Common myeloid progenitor, CD34-positive (primary cell): ENCODE measurements around the gene SKIC8.

ENCODE experiments used
- CTCF ChIA-PET: fragments of 350-600 bp; sonication (Branson Sonifier 250); formaldehyde crosslinking; loops from one replicate; lab custom pipeline; 2021; ENCODE audit warnings: antibody characterized with exemption; lab: Charles Lee
- POLR2A ChIA-PET: fragments of 350-600 bp; sonication (Branson Sonifier 250); formaldehyde crosslinking; loops from one replicate; lab custom pipeline; 2021; ENCODE audit warnings: antibody characterized with exemption; lab: Charles Lee
- DNase-seq, 3 donors: peaks; one replicate each; pipeline versions ENCODE4 v3.0.0 to v3.0.0-alpha.2; 2013
- H3K27ac ChIP-seq, 2 experiments: 1 replicate in 1 of 2; 2 replicates in 1 of 2; pipeline ENCODE4 v1.7.0; 2013; ENCODE audit warnings: inconsistent platforms in 2 of 2, low read length in 2 of 2, mild to moderate bottlenecking in 2 of 2, low read depth in 1 of 2, moderate library complexity in 1 of 2; ENCODE audit not compliant: severe bottlenecking in 2 of 2, insufficient read depth in 1 of 2, poor library complexity in 1 of 2
- H3K27me3 ChIP-seq, 5 experiments: replicated peaks in 2 of 5; 1 replicate in 3 of 5; 2 replicates in 2 of 5; pipeline versions ENCODE4 v1.6.1 to v1.7.0; 2013; ENCODE audit warnings: low read length in 4 of 5, mild to moderate bottlenecking in 2 of 5, moderate library complexity in 2 of 5, inconsistent platforms in 1 of 5; ENCODE audit not compliant: insufficient read depth in 5 of 5, control insufficient read depth in 4 of 5
- H3K36me3 ChIP-seq, 4 experiments: 1 replicate in 2 of 4; 2 replicates in 2 of 4; pipeline versions ENCODE4 v1.6.1 to v1.7.0; 2013; ENCODE audit warnings: low read length in 3 of 4, control low read depth in 1 of 4, mild to moderate bottlenecking in 1 of 4; ENCODE audit not compliant: control insufficient read depth in 4 of 4, insufficient read depth in 4 of 4
- H3K4me1 ChIP-seq, 4 experiments: 1 replicate in 3 of 4; 2 replicates in 1 of 4; pipeline versions ENCODE4 v1.6.1 to v1.7.1; 2013; ENCODE audit warnings: low read length in 3 of 4, mild to moderate bottlenecking in 3 of 4, control low read depth in 1 of 4, inconsistent platforms in 1 of 4, moderate library complexity in 1 of 4; ENCODE audit not compliant: control insufficient read depth in 4 of 4, insufficient read depth in 4 of 4; ENCODE audit errors: control extremely low read depth in 1 of 4
- H3K4me3 ChIP-seq, 7 experiments: 1 replicate in 4 of 7; 2 replicates in 3 of 7; pipeline versions ENCODE4 v1.5.1 to v1.7.0; 2013; ENCODE audit warnings: mild to moderate bottlenecking in 7 of 7, low read length in 6 of 7, moderate library complexity in 6 of 7, inconsistent platforms in 2 of 7, low read depth in 2 of 7, control low read depth in 1 of 7; ENCODE audit not compliant: insufficient read depth in 4 of 7, control insufficient read depth in 1 of 7; ENCODE audit errors: extremely low read depth in 1 of 7
- H3K9me3 ChIP-seq, 5 experiments: 1 replicate in 4 of 5; 2 replicates in 1 of 5; pipeline versions ENCODE4 v1.6.1 to v1.7.1; 2013; ENCODE audit warnings: low read length in 4 of 5, mild to moderate bottlenecking in 2 of 5, inconsistent platforms in 1 of 5, low read depth in 1 of 5, moderate library complexity in 1 of 5; ENCODE audit not compliant: control insufficient read depth in 4 of 5, insufficient read depth in 2 of 5; ENCODE audit errors: control extremely low read depth in 1 of 5
- whole genome bisulfite sequencing: methylation state at CpG from one replicate; pipeline ENCODE4 v1.1.5; 2013; ENCODE audit not compliant: insufficient coverage; 5-methylcytosine and 5-hydroxymethylcytosine counted together

The SKIC8 gene

GRCh38 chr15:78234515-78235040, 64.8 kb downstream of the SKIC8 start, which contains the start of gene ACSBG1:
TSS of gene ACSBG1 (minus strand) at chr15:78234565. CDS start at chr15:78234501, 64 bp downstream.
- DNase-seq, result no peak
- WGBS, result 72% methylated on average over 4 of the region's 6 CpGs
- no peaks in the 10 kb centered on the region for H3K9me3 ChIP-seq
- ChIA-PET POLR2A (no interaction called here), CTCF (interaction anchor here (1.3 kb wide), 1 partner anchor 122 kb away, joined by 5 read pairs; no protein-coding TSS in a partner anchor)
- peaks cover 0 to 12% (median under 1%) of the 10 kb centered on the region in 4 experiments for H3K4me1 ChIP-seq
- H3K27me3 ChIP-seq, result no peaks in the 10 kb centered on the region
- H3K4me3 ChIP-seq, result no peak within 1 kb of the TSS
- no peak within 1 kb of the TSS for H3K27ac ChIP-seq
- no peaks in the 10 kb centered on the region for H3K36me3 ChIP-seq

- WGBS, result 75% methylated on average over 6 of the region's 11 CpGs
- H3K27ac ChIP-seq, result no peak overlapping the region
- H3K4me1 ChIP-seq, result peaks cover 0 to 12% (median under 1%) of the 10 kb centered on the region in 4 experiments
- H3K4me3 ChIP-seq, result no peak overlapping the region
- H3K27me3 ChIP-seq, result no peaks in the 10 kb centered on the region
- DNase-seq, result no peak
- H3K9me3 ChIP-seq, result no peaks in the 10 kb centered on the region
- no peaks in the 10 kb centered on the region for H3K36me3 ChIP-seq
- POLR2A ChIA-PET, result no interaction called here
- CTCF ChIA-PET, result no interaction called here
Observed at GRCh38 chr15:78233496-78233895, 65.9 kb downstream of the SKIC8 start.
